ENCODE results near the gene EGFR.

- TF ChIP-seq CTCF (IDR thresholded peaks at IDR 0.05) (no peak), POLR2A (IDR thresholded peaks at IDR 0.05) (no peak)
These were observed 74.2 kb downstream of the EGFR start for GRCh38 chr7:55092975-55093373.

All from lower leg skin (tissue), 3 donors.